Neural cell (in vitro differentiated cells): ENCODE data around the gene PRKCD. TPM values are rescaled to one million over a fixed set of nuclear protein-coding genes. Genes with fewer than 3 reads are reported as not detected.

Experiments
- H2AFZ ChIP-seq: fragments of 200-600, 300-800 bp; sonication (generic), shearing (Covaris generic); 2 replicates; pipeline ENCODE4 v1.6.0; 2014; ENCODE audit warnings: low read depth, mild to moderate bottlenecking, antibody characterized with exemption, low read length, moderate library complexity
- H3F3A ChIP-seq: fragments of 200-600 bp; shearing (Covaris generic); 2 replicates; pipeline ENCODE4 v1.6.1; 2016; ENCODE audit warnings: mild to moderate bottlenecking, moderate library complexity, mixed read lengths, antibody characterized with exemption, low read length; ENCODE audit not compliant: insufficient read depth, poor library complexity, severe bottlenecking
- H3K27ac ChIP-seq: fragments of 200-600, 300-800 bp; sonication (generic), shearing (Covaris generic); 2 replicates; pipeline ENCODE4 v1.5.1; 2014; ENCODE audit warnings: mild to moderate bottlenecking, low read length, moderate library complexity
- H3K27me3 ChIP-seq: fragments of 300-800, 200-600 bp; sonication (generic), shearing (Covaris generic); 2 replicates; pipeline ENCODE4 v1.6.0; 2014; ENCODE audit warnings: mild to moderate bottlenecking, low read depth, low read length, moderate library complexity; ENCODE audit not compliant: insufficient read depth
- H3K36me3 ChIP-seq: fragments of 300-800, 200-600 bp; sonication (generic), shearing (Covaris generic); 2 replicates; pipeline ENCODE4 v1.5.1; 2014; ENCODE audit warnings: mild to moderate bottlenecking, antibody characterized with exemption, low read length, moderate library complexity; ENCODE audit not compliant: insufficient read depth
- H3K4me2 ChIP-seq: fragments of 300-800, 200-600 bp; sonication (generic), shearing (Covaris generic); 2 replicates; pipeline ENCODE4 v1.6.0; 2014; ENCODE audit warnings: mild to moderate bottlenecking, low read length
- H3K4me3 ChIP-seq: fragments of 300-800, 200-600 bp; sonication (generic), shearing (Covaris generic); 2 replicates; pipeline ENCODE4 v1.5.1; 2014; ENCODE audit warnings: mild to moderate bottlenecking, low read length, moderate library complexity
- H3K79me2 ChIP-seq: fragments of 200-600 bp; shearing (Covaris generic); replicated peaks from 2 replicates; pipeline ENCODE4 v1.6.0; 2014; ENCODE audit warnings: mild to moderate bottlenecking, low read length, moderate library complexity; ENCODE audit not compliant: insufficient read depth
- H3K9ac ChIP-seq: fragments of 300-800, 200-600 bp; sonication (generic), shearing (Covaris generic); 2 replicates; pipeline ENCODE4 v1.6.1; 2016; ENCODE audit warnings: mild to moderate bottlenecking, low read length, mixed read lengths
- H3K9me2 ChIP-seq: fragments of 200-600 bp; shearing (Covaris generic); 2 replicates; pipeline ENCODE4 v1.6.1; 2016; ENCODE audit warnings: mild to moderate bottlenecking, low read length, mixed read lengths; ENCODE audit not compliant: insufficient read depth
- H3K9me3 ChIP-seq: fragments of 200-600, 300-800 bp; sonication (generic), shearing (Covaris generic); 2 replicates; pipeline ENCODE4 v1.6.1; 2016; ENCODE audit warnings: mild to moderate bottlenecking, mixed run types, low read length, moderate library complexity, mixed read lengths
- H4K20me1 ChIP-seq: fragments of 200-600 bp; shearing (Covaris generic); 2 replicates; pipeline ENCODE4 v1.6.1; 2016; ENCODE audit warnings: mild to moderate bottlenecking, mixed run types; ENCODE audit not compliant: insufficient read depth
- CTCF ChIP-seq: fragments of 450-650 bp; IDR thresholded peaks from 2 replicates; pipeline ENCODE4 v1.5.1; 2014; ENCODE audit warnings: antibody characterized with exemption, mild to moderate bottlenecking, moderate library complexity; ENCODE audit not compliant: poor library complexity, severe bottlenecking
- EP300 ChIP-seq: fragments of 450-650 bp; conservative IDR thresholded peaks from 2 replicates; pipeline ENCODE4 v1.6.1; 2014; ENCODE audit warnings: antibody characterized with exemption, mild to moderate bottlenecking, moderate library complexity; ENCODE audit not compliant: poor library complexity, severe bottlenecking
- EZH2 ChIP-seq: fragments of 200-600, 300-800 bp; shearing (Covaris generic), sonication (generic); IDR thresholded peaks from 2 replicates; pipeline ENCODE4 v1.6.1; 2014; ENCODE audit warnings: antibody characterized with exemption, low read length, borderline replicate concordance, mild to moderate bottlenecking; ENCODE audit not compliant: insufficient read depth, poor library complexity, severe bottlenecking
- MXI1 ChIP-seq: fragments of 450-650 bp; conservative IDR thresholded peaks from 2 replicates; pipeline ENCODE4 v1.6.1; 2014; ENCODE audit warnings: antibody characterized with exemption, mild to moderate bottlenecking; ENCODE audit not compliant: poor library complexity, severe bottlenecking
- POLR2AphosphoS5 ChIP-seq: IDR thresholded peaks from 2 replicates; pipeline ENCODE4 v1.6.1; 2012
- RAD21 ChIP-seq: fragments of 450-650 bp; conservative IDR thresholded peaks from 2 replicates; pipeline ENCODE4 v1.6.1; 2014; ENCODE audit warnings: antibody characterized with exemption, mild to moderate bottlenecking, moderate library complexity
- REST ChIP-seq: IDR thresholded peaks from 2 replicates; pipeline ENCODE4 v1.6.1; 2012; ENCODE audit warnings: borderline replicate concordance
- SMC3 ChIP-seq: fragments of 450-650 bp; conservative IDR thresholded peaks from 2 replicates; pipeline ENCODE4 v1.6.1; 2014; ENCODE audit warnings: antibody characterized with exemption, mild to moderate bottlenecking, moderate library complexity; ENCODE audit not compliant: poor library complexity
- TAF1 ChIP-seq: IDR thresholded peaks from 2 replicates; pipeline ENCODE4 v1.6.1; 2012; ENCODE audit warnings: low read depth
- polyA plus RNA-seq: library from polyadenylated mRNA; depleted of rRNA; stranded (reverse); fragments of >200 nt; gene quantifications from 2 replicates; pipeline ENCODE4 v1.2.3, GENCODE V29; 2014

PRKCD gene
- polyA plus RNA-seq, 1 donor from 2014 or later = not detected

GRCh38 chr3:53167418-53168174, 6.6 kb downstream of the PRKCD start:
- H3F3A ChIP-seq = no peaks in the 10 kb centered on the region
- H3K4me2 ChIP-seq = no peak overlapping the region
- H3K27ac ChIP-seq = no peak overlapping the region
- no peak overlapping the region for H3K4me3 ChIP-seq
- H3K79me2 ChIP-seq = no peaks in the 10 kb centered on the region
- peaks cover 3% of the 10 kb centered on the region for H3K27me3 ChIP-seq
- no peaks in the 10 kb centered on the region for H3K9me3 ChIP-seq
- no peak overlapping the region for H2AFZ ChIP-seq
- no peak overlapping the region for H3K9ac ChIP-seq
- no peak for TF ChIP-seq SMC3
- no peak for TF ChIP-seq MXI1
- no peak for TF ChIP-seq EP300
- TF ChIP-seq TAF1 = no peak
- TF ChIP-seq RAD21 = no peak
- no peak for TF ChIP-seq EZH2
- no peak for TF ChIP-seq POLR2AphosphoS5
- no peaks in the 10 kb centered on the region for H3K36me3 ChIP-seq
- no peaks in the 10 kb centered on the region for H3K9me2 ChIP-seq
- H4K20me1 ChIP-seq = no peaks in the 10 kb centered on the region

- H3K9me2 ChIP-seq = no peaks in the 10 kb centered on the region
- no peaks in the 10 kb centered on the region for H4K20me1 ChIP-seq
- H3K9me3 ChIP-seq = no peaks in the 10 kb centered on the region
- H3K79me2 ChIP-seq = no peaks in the 10 kb centered on the region
- H3K4me3 ChIP-seq = no peak overlapping the region
- no peak overlapping the region for H3K27ac ChIP-seq
- no peaks in the 10 kb centered on the region for H3K27me3 ChIP-seq
- no peaks in the 10 kb centered on the region for H3K36me3 ChIP-seq
- no peak overlapping the region for H2AFZ ChIP-seq
- TF ChIP-seq EP300 (no peak), MXI1 (no peak), CTCF (no peak), TAF1 (no peak), REST (no peak), SMC3 (no peak), EZH2 (no peak), RAD21 (no peak), POLR2AphosphoS5 (no peak)
- no peak overlapping the region for H3K4me2 ChIP-seq
- H3F3A ChIP-seq = no peaks in the 10 kb centered on the region
- no peak overlapping the region for H3K9ac ChIP-seq
These were observed 7.3 kb downstream of the PRKCD start for GRCh38 chr3:53168175-53168923.
